ENCODE data around the gene ZNF579. TPM values are rescaled to one million over a fixed set of nuclear protein-coding genes. Genes with fewer than 3 reads are reported as not detected.

Gene ZNF579
- total and polyA plus RNA-seq, 2 of the 13 experiments (the other 11 are each of a cell fraction or from before 2014, with no cell fraction given) = 2.1 to 2.9 TPM

- peak; percentile 90 for TF ChIP-seq NR2F6 (IDR thresholded peaks at IDR 0.05)
- TF ChIP-seq NR2F6 (CRISPR knock-in tag; IDR thresholded peaks at IDR 0.05) = peak; percentile 94
- TF ChIP-seq DBP (CRISPR knock-in tag; IDR thresholded peaks at IDR 0.05; ENCODE audit: not compliant biosample characterization) = no peak
- TF ChIP-seq ZNF224 (CRISPR knock-in tag; IDR thresholded peaks at IDR 0.05) = no peak
- no peak for TF ChIP-seq NFYB (CRISPR knock-in tag; IDR thresholded peaks at IDR 0.05)
- TF ChIP-seq ZNF343 (CRISPR knock-in tag; IDR thresholded peaks at IDR 0.05) = no peak
- no peak for TF ChIP-seq U2AF1 (optimal IDR thresholded peaks at IDR 0.05; ENCODE audit: low read depth, low read length)
- TF ChIP-seq TBL1XR1 (IDR thresholded peaks at IDR 0.05; ENCODE audit: borderline replicate concordance, low read length, partially characterized antibody) = peak; percentile 22
- no peak for TF ChIP-seq TFDP2 (CRISPR knock-in tag; IDR thresholded peaks at IDR 0.05)
- TF ChIP-seq ZFP62 (CRISPR knock-in tag; IDR thresholded peaks at IDR 0.05) = no peak
- no peak for TF ChIP-seq SMAD9 (CRISPR knock-in tag; IDR thresholded peaks at IDR 0.05)
- 0 out of 2 replicates have a peak, but pooled peaks have one; percentile 14 for TF ChIP-seq ZNF770 (CRISPR knock-in tag; IDR thresholded peaks at IDR 0.05)
- no peak for TF ChIP-seq TCF7 (IDR thresholded peaks at IDR 0.05; ENCODE audit: low read depth)
- no peak for TF ChIP-seq ZNF670 (CRISPR knock-in tag; IDR thresholded peaks at IDR 0.05; ENCODE audit: borderline replicate concordance)
- no peak for TF ChIP-seq IKZF5 (CRISPR knock-in tag; IDR thresholded peaks at IDR 0.05)
- TF ChIP-seq RFX5 (IDR thresholded peaks at IDR 0.05; ENCODE audit: low read depth, low read length) = no peak
- no peak for TF ChIP-seq ZNF12 (CRISPR knock-in tag; IDR thresholded peaks at IDR 0.05)
- TF ChIP-seq ZBTB7B (CRISPR knock-in tag; IDR thresholded peaks at IDR 0.05) = peak; percentile 47; the same call in 1 of the 2 replicates
- TF ChIP-seq MAFF (IDR thresholded peaks at IDR 0.05; ENCODE audit: low read depth, low read length) = no peak
- no peak for TF ChIP-seq PCBP2 (optimal IDR thresholded peaks at IDR 0.05; ENCODE audit: low read depth, low read length, poor library complexity, severe bottlenecking)
- TF ChIP-seq ZC3H4 (CRISPR knock-in tag; IDR thresholded peaks at IDR 0.05; ENCODE audit: borderline replicate concordance) = no peak
- 0 out of 2 replicates have a peak, but pooled peaks have one; percentile 22 for TF ChIP-seq ZNF616 (CRISPR knock-in tag; IDR thresholded peaks at IDR 0.05; ENCODE audit: low read depth)
- TF ChIP-seq ISX (CRISPR knock-in tag; conservative IDR thresholded peaks at IDR 0.05) = no peak
- TF ChIP-seq HDAC6 (IDR thresholded peaks at IDR 0.05; ENCODE audit: low read depth, low read length) = no peak
- peak; percentile 62 for TF ChIP-seq GATAD2A (CRISPR knock-in tag; IDR thresholded peaks at IDR 0.05)
- no peak for TF ChIP-seq ATF2 (CRISPR knock-in tag; IDR thresholded peaks at IDR 0.05)
- TF ChIP-seq ZSCAN29 (CRISPR knock-in tag; conservative IDR thresholded peaks at IDR 0.05) = no peak
Measured at GRCh38 chr19:55544776-55545439, 35.7 kb downstream of the ZNF579 start (continued).
